Measurements from ENCODE around the gene SLC6A2. TPM values are rescaled to one million over a fixed set of nuclear protein-coding genes. Genes with fewer than 3 reads are reported as not detected.

Gene SLC6A2
- total and polyA plus RNA-seq, 2 of the 13 experiments (the other 11 are each of a cell fraction or from before 2014, with no cell fraction given): 0.62 to 0.66 TPM

DNA sequence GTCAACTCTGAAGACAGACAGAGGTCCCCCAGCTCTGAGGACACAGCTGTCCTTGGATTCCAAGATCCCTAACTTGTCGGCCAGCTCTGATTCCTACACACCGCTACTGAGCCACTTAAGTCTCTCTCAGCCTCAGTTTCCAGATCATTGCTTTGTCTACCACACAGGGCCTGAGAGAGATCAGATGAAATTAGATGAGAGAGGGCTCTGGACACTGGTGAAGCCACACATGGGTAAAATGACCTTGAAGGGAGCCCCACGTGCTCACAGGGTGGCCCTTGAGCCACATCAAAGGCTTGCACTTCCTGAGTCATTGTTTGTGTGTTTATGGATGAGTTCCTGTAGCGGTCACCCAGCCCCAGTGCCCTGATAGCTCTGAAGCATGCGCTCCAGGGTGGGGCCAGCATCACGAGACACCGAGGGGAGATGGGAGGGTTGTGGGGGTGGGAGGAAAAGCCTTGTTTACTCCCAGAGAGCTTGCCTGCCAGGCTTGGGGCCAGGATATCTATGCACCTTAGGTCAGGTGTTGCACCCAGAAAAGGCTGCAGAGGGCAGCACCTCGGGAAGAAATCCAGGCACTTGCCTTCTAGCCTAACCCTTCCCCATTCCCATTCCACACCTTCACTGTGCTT lies 32.7 kb upstream of the SLC6A2 start (continued):
- TF ChIP-seq, protein P1, sequence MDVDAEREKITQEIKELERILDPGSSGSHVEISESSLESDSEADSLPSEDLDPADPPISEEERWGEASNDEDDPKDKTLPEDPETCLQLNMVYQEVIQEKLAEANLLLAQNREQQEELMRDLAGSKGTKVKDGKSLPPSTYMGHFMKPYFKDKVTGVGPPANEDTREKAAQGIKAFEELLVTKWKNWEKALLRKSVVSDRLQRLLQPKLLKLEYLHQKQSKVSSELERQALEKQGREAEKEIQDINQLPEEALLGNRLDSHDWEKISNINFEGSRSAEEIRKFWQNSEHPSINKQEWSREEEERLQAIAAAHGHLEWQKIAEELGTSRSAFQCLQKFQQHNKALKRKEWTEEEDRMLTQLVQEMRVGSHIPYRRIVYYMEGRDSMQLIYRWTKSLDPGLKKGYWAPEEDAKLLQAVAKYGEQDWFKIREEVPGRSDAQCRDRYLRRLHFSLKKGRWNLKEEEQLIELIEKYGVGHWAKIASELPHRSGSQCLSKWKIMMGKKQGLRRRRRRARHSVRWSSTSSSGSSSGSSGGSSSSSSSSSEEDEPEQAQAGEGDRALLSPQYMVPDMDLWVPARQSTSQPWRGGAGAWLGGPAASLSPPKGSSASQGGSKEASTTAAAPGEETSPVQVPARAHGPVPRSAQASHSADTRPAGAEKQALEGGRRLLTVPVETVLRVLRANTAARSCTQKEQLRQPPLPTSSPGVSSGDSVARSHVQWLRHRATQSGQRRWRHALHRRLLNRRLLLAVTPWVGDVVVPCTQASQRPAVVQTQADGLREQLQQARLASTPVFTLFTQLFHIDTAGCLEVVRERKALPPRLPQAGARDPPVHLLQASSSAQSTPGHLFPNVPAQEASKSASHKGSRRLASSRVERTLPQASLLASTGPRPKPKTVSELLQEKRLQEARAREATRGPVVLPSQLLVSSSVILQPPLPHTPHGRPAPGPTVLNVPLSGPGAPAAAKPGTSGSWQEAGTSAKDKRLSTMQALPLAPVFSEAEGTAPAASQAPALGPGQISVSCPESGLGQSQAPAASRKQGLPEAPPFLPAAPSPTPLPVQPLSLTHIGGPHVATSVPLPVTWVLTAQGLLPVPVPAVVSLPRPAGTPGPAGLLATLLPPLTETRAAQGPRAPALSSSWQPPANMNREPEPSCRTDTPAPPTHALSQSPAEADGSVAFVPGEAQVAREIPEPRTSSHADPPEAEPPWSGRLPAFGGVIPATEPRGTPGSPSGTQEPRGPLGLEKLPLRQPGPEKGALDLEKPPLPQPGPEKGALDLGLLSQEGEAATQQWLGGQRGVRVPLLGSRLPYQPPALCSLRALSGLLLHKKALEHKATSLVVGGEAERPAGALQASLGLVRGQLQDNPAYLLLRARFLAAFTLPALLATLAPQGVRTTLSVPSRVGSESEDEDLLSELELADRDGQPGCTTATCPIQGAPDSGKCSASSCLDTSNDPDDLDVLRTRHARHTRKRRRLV (CRISPR knock-in tag; IDR thresholded peaks at IDR 0.05): no peak
- TF ChIP-seq ASH2L (IDR thresholded peaks at IDR 0.05; ENCODE audit: insufficient read length, low read depth, low read length) (peak; percentile 76), SIN3A (IDR thresholded peaks at IDR 0.05; ENCODE audit: borderline replicate concordance, low read depth, low read length) (no peak), ZNF569 (CRISPR knock-in tag; IDR thresholded peaks at IDR 0.05; ENCODE audit: borderline replicate concordance) (no peak), ATAD3A (CRISPR knock-in tag; IDR thresholded peaks at IDR 0.05) (no peak), ZBTB7A (CRISPR knock-in tag; IDR thresholded peaks at IDR 0.05) (peak; percentile 81), JDP2 (CRISPR knock-in tag; IDR thresholded peaks at IDR 0.05; ENCODE audit: borderline replicate concordance) (no peak), ZNF326 (CRISPR knock-in tag; IDR thresholded peaks at IDR 0.05; ENCODE audit: borderline replicate concordance) (no peak), ZMYM4 (CRISPR knock-in tag; IDR thresholded peaks at IDR 0.05) (peak; percentile 97), ZNF17 (CRISPR knock-in tag; IDR thresholded peaks at IDR 0.05) (no peak), CCDC6 (CRISPR knock-in tag; IDR thresholded peaks at IDR 0.05) (peak; percentile 87; the same call in 1 of the 2 replicates), NR2F2 (IDR thresholded peaks at IDR 0.05; ENCODE audit: borderline replicate concordance, low read depth) (peak; percentile 91), ZNF3 (CRISPR knock-in tag; IDR thresholded peaks at IDR 0.05) (0 out of 2 replicates have a peak, but pooled peaks have one; percentile 39), BHLHE40 (IDR thresholded peaks at IDR 0.05; ENCODE audit: low read length) (peak; percentile 100), FOSL2 (CRISPR knock-in tag; IDR thresholded peaks at IDR 0.05) (peak; percentile 100)
- TF ChIP-seq, protein P2, sequence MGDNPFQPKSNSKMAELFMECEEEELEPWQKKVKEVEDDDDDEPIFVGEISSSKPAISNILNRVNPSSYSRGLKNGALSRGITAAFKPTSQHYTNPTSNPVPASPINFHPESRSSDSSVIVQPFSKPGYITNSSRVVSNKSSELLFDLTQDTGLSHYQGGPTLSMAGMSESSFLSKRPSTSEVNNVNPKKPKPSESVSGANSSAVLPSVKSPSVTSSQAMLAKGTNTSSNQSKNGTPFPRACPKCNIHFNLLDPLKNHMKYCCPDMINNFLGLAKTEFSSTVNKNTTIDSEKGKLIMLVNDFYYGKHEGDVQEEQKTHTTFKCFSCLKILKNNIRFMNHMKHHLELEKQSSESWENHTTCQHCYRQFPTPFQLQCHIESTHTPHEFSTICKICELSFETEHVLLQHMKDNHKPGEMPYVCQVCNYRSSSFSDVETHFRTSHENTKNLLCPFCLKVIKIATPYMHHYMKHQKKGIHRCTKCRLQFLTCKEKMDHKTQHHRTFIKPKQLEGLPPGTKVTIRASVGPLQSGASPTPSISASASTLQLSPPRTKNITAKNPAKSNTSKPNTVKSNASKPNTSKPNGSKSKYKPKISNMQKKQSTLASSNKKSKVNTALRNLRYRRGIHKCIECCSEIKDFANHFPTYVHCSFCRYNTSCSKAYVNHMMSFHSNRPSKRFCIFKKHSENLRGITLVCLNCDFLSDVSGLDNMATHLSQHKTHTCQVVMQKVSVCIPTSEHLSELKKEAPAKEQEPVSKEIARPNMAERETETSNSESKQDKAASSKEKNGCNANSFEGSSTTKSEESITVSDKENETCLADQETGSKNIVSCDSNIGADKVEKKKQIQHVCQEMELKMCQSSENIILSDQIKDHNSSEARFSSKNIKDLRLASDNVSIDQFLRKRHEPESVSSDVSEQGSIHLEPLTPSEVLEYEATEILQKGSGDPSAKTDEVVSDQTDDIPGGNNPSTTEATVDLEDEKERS (CRISPR knock-in tag; IDR thresholded peaks at IDR 0.05): peak; percentile 99
- TF ChIP-seq, protein P3, sequence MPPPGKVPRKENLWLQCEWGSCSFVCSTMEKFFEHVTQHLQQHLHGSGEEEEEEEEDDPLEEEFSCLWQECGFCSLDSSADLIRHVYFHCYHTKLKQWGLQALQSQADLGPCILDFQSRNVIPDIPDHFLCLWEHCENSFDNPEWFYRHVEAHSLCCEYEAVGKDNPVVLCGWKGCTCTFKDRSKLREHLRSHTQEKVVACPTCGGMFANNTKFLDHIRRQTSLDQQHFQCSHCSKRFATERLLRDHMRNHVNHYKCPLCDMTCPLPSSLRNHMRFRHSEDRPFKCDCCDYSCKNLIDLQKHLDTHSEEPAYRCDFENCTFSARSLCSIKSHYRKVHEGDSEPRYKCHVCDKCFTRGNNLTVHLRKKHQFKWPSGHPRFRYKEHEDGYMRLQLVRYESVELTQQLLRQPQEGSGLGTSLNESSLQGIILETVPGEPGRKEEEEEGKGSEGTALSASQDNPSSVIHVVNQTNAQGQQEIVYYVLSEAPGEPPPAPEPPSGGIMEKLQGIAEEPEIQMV (CRISPR knock-in tag; IDR thresholded peaks at IDR 0.05; ENCODE audit: low read depth): peak; percentile 79
